Activated gamma-delta T cell (primary cell): ENCODE results near the gene JTB.
"Not testable (repeated sequence)": the region's sequence is repeated elsewhere in the genome, so short reads cannot be mapped to it uniquely, and the experiment has no call there.

Experiments used
- DNase-seq: peaks from one replicate; lab custom pipeline; 2025; lab: John Stamatoyannopoulos, UW
- total RNA-seq, 2 donors: gene quantifications; one replicate each; lab custom pipeline; 2026; lab: John Stamatoyannopoulos, UW

The JTB gene
- total RNA-seq, result 20.3 to 24.4 reads per million in 2 donors

GRCh38 chr1:153977250-153978240, at the start of gene JTB:
TSS of gene JTB (minus strand) at chr1:153977674. CDS start at chr1:153977252, 422 bp downstream.
- DNase-seq, result peak; percentile 43

GRCh38 chr1:154019940-154020339, 42.5 kb upstream of the JTB start:
- no peak for DNase-seq

- DNase-seq, result no peak
Measured at GRCh38 chr1:154019269-154019668, 41.8 kb upstream of the JTB start.

- no peak for DNase-seq
Measured at GRCh38 chr1:154014154-154014907, 36.9 kb upstream of the JTB start.

- not testable (repeated sequence) for DNase-seq
Measured at GRCh38 chr1:154012543-154012942, 35.1 kb upstream of the JTB start.

GRCh38 chr1:154012129-154012528, 34.7 kb upstream of the JTB start:
- no peak for DNase-seq

GRCh38 chr1:154006136-154006535, 28.7 kb upstream of the JTB start:
- DNase-seq, result no peak

- no peak for DNase-seq
Measured at GRCh38 chr1:154000420-154000819, 22.9 kb upstream of the JTB start.

- not testable (repeated sequence) for DNase-seq
Measured at GRCh38 chr1:153996882-153997281, 19.4 kb upstream of the JTB start.

GRCh38 chr1:153995640-153996039, 18.2 kb upstream of the JTB start:
- DNase-seq, result no peak

- no peak for DNase-seq
Measured at GRCh38 chr1:153995202-153995601, 17.7 kb upstream of the JTB start.

- no peak for DNase-seq
Measured at GRCh38 chr1:153991806-153992205, 14.3 kb upstream of the JTB start.

GRCh38 chr1:153991151-153991630, 13.7 kb upstream of the JTB start:
- DNase-seq, result no peak

GRCh38 chr1:153990468-153991150, 13.1 kb upstream of the JTB start, which contains the start of gene RPS27:
TSS of gene RPS27 (plus strand) at chr1:153990762. CDS start at chr1:153990797, 35 bp downstream.
- DNase-seq, result peak; percentile 26

GRCh38 chr1:153987621-153988020, 10.1 kb upstream of the JTB start:
- DNase-seq, result no peak

GRCh38 chr1:153985941-153986761, 8.7 kb upstream of the JTB start, which contains the start of gene RAB13:
TSS of gene RAB13 (minus strand) at chr1:153986339. CDS start at chr1:153986236, 103 bp downstream.
- no peak for DNase-seq

- DNase-seq, result no peak
Measured at GRCh38 chr1:153985341-153985912, 8.0 kb upstream of the JTB start.

- no peak for DNase-seq
Measured at GRCh38 chr1:153984123-153984894, 6.8 kb upstream of the JTB start.

- DNase-seq, result not testable (repeated sequence)
Measured at GRCh38 chr1:153981735-153982134, 4.3 kb upstream of the JTB start.

- DNase-seq, result not testable (repeated sequence)
Measured at GRCh38 chr1:153979091-153979490, 1.6 kb upstream of the JTB start.
